HG02588 (cell line): ENCODE measurements around the gene KNTC1.
"Not testable (repeated sequence)": the region's sequence is repeated elsewhere in the genome, so short reads cannot be mapped to it uniquely, and the experiment has no call there.

ENCODE experiments used
- ATAC-seq: cut with Tn5 transposase; IDR thresholded peaks from one replicate; pipeline ENCODE4 v1.9.1; 2021; ENCODE audit warnings: mild to moderate bottlenecking, moderate library complexity; ENCODE audit not compliant: unreplicated experiment

Gene KNTC1

GRCh38 chr12:122635471-122635870 is 108.4 kb downstream of the KNTC1 start:
- ATAC-seq = no peak

- ATAC-seq = no peak
These were observed 116.3 kb downstream of the KNTC1 start for GRCh38 chr12:122643207-122643805.

GRCh38 chr12:122646517-122647217 is 119.6 kb downstream of the KNTC1 start:
- peak; percentile 59 for ATAC-seq

GRCh38 chr12:122651520-122652224 is 124.6 kb downstream of the KNTC1 start:
- ATAC-seq = no peak

GRCh38 chr12:122653291-122653690 is 126.2 kb downstream of the KNTC1 start:
- not testable (repeated sequence) for ATAC-seq

- ATAC-seq = no peak
These were observed 129.2 kb downstream of the KNTC1 start for GRCh38 chr12:122656298-122656697.

- no peak for ATAC-seq
These were observed 132.5 kb downstream of the KNTC1 start for GRCh38 chr12:122659579-122659978.

- ATAC-seq = no peak
These were observed 134.2 kb downstream of the KNTC1 start for GRCh38 chr12:122661246-122661645.

GRCh38 chr12:122661938-122662337 is 134.9 kb downstream of the KNTC1 start:
- no peak for ATAC-seq

GRCh38 chr12:122665349-122665748 is 138.3 kb downstream of the KNTC1 start:
- no peak for ATAC-seq

- ATAC-seq = no peak
These were observed 138.7 kb downstream of the KNTC1 start for GRCh38 chr12:122665759-122666158.

- ATAC-seq = no peak
These were observed 141.2 kb downstream of the KNTC1 start for GRCh38 chr12:122668268-122668667.

- ATAC-seq = no peak
These were observed 142.5 kb downstream of the KNTC1 start for GRCh38 chr12:122669397-122670070.

GRCh38 chr12:122672515-122672914 is 145.5 kb downstream of the KNTC1 start:
- no peak for ATAC-seq
